WI38 (cell line): Measurements from ENCODE around the gene CDC14B.

ENCODE experiments used
- H3K4me3 ChIP-seq: 2 replicates; pipeline ENCODE4 v1.5.1; 2011; ENCODE audit warnings: low read depth, mild to moderate bottlenecking, control low read depth, low read length
- TF ChIP-seq, protein P1 (sequence below): IDR thresholded peaks from 2 replicates; pipeline ENCODE4 v1.5.1; 2012; ENCODE audit warnings: low read depth, mild to moderate bottlenecking, control low read depth, low read length

CDC14B gene

DNA sequence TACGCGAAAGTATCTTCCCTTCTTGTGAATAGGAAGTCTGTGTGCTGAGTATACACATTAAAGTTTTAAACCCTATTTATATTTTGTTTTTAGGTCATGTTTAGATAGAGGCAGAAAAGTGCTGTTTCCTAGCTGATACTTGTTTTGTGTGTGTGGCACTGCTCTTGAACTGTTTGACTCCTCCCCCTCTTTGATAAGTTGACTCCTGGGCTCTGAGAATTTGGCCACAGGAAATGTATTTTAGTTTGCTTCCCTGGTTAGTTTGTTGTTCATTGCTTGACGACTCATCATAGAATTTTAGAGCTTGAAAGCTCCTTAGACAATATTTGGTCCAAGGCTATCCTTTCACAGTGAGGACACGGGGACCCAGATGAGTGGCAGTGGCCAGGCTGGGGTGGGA lies 2.0 kb upstream of the CDC14B start:
- no peak overlapping the region for H3K4me3 ChIP-seq
- TF ChIP-seq, protein P1, sequence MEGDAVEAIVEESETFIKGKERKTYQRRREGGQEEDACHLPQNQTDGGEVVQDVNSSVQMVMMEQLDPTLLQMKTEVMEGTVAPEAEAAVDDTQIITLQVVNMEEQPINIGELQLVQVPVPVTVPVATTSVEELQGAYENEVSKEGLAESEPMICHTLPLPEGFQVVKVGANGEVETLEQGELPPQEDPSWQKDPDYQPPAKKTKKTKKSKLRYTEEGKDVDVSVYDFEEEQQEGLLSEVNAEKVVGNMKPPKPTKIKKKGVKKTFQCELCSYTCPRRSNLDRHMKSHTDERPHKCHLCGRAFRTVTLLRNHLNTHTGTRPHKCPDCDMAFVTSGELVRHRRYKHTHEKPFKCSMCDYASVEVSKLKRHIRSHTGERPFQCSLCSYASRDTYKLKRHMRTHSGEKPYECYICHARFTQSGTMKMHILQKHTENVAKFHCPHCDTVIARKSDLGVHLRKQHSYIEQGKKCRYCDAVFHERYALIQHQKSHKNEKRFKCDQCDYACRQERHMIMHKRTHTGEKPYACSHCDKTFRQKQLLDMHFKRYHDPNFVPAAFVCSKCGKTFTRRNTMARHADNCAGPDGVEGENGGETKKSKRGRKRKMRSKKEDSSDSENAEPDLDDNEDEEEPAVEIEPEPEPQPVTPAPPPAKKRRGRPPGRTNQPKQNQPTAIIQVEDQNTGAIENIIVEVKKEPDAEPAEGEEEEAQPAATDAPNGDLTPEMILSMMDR, result no peak

DNA sequence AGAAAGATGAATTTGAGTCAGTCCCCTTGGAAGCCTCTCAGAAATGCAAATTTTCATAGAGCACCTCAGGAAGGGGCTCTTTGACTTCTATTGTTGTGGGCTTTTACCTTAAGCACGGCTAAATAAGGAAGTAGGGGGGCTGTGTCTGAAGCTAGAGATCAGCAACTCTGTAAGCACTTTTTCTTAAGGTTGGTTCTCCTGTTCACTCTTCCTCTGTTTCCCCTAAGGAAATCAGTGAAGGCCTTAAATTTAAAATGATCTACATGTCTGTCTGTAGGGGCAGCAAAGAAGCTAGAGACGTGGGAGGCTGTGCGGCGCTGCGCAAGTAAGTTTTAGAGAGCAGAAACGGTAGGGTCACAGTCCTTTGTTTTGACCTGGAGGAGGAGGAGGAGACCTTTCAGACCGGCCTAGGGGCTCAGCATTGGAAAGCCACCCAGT lies 1.2 kb upstream of the CDC14B start:
- TF ChIP-seq, protein P1, result no peak
- no peak overlapping the region for H3K4me3 ChIP-seq

DNA sequence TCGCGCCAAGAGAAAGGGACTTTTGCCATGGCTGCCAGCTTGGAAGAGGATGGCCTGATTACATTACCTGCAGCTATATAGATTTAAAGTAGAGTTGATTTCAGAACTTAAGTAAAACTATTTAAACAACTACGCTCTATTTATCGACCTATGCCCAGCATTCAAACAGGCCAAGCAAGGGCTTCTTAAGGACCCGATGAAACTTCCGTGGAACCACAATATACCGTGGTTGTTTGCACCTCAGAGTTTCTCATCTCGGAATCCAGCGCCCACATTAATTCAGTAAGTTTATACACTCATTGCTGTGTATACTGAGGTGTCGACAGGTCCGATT lies 505 bp upstream of the CDC14B start:
- peak overlapping the region; percentile 63 for H3K4me3 ChIP-seq
- TF ChIP-seq, protein P1, result no peak

DNA sequence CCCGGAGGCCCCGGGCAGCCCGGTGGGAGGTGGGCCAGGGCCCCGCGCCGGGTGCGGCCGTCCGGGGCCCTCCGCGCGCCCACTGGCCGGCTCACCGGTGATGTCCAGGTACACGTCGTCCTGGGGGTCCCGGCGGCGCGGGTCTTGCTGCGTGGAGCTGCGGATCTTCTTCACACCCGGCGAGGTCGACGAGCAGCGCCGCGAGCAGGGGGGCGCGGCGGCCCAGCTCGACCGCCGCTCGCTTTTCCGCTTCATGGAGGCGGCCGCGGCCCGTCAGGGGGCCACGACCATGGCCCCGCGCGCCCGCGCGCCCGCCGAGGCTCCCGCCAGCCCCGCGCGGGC lies 548 bp downstream of the CDC14B start:
- H3K4me3 ChIP-seq, result peak overlapping the region; percentile 74
- TF ChIP-seq, protein P1, result no peak

DNA sequence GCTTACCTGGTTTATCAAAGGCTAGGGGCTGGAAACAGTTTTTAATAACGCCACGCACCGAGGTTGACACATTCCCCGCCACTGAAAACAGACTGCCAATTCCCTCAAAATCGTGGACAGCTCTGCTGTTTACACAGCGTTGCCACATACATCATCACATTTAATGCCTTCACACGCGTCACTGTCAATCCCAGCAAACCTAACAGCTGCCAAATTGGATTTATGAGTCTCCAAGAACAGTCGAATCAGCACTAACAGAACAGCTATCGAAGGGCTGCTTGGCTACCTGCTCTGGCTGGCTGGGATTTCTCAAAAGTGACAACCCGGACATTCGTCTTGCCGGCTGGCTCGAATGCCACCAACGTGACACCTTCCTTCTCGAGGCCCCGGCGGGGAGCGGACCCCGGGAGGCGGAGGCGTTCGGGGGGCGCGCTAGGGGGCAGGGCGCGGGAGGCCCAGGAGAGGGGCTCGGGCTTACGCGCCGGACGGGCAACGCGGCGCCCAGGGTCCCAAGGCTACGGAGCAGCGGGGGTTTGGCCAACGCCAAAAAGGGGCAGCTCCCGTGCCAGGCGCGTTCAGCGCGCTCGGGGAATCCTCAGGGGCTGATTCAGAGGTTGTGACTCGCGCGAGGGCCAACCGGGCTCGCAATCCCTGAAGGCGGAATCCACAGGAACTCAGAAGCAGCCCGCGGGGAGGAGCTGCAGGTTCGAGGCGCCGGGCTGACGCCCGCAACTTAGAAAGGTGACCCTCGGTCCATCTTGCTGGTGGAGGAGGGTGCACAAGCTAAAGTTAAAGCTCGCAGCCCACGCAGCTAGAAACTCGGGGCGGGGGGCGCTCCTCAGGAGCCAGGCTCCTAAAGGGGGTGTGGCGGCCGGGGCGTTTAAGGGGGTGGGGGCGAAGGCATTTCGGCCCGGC lies 1.2 kb downstream of the CDC14B start:
- H3K4me3 ChIP-seq, result peak overlapping the region; percentile 74
- TF ChIP-seq, protein P1, result no peak

DNA sequence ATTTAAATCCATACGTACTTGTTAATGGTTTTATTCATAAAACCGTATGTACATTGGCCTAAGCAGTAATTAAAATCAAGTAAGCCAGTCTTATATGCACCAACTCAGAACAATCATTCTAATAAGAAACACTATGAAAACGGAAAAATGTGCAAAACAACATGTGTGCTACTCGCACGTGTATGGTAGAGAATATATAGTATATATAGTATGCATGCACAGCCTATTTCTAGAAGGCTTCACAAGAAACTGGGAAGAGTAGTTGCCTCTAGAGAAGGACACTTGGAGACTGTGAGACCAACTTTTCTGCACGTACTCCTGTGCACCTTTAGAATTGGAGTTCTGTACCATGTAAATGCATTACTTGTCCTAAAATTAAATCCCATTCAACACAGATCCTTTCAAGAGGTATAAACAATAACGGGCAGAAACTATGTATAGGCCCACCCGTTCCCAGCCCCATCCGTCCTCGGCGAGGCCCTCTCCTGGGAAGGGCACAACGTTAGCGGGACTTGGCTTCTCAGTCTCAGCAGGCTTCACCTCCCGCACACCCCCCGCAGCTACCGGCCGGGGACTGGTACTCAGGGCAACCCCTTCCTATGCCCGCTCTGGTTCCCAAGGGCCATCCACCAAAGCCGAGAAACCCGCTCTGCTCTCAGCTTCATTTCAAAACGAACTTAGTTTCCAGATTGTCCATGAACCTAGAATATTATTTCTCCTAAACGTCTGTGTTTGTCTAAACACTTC lies 2.0 kb downstream of the CDC14B start:
- H3K4me3 ChIP-seq, result peak overlapping the region; percentile 74

More for the DNA sequence above, 2.0 kb downstream of the CDC14B start:
- TF ChIP-seq, protein P1, result no peak
